Vein endothelial cell (primary cell): ENCODE results near the gene ADAMTS3. TPM values are rescaled to one million over a fixed set of nuclear protein-coding genes. Genes with fewer than 3 reads are reported as not detected.

ENCODE experiments used
- total RNA-seq: library from RNA; depleted of rRNA; stranded (reverse); fragments of >200 nt; gene quantifications from 2 replicates; pipeline ENCODE4 v1.2.3, GENCODE V29; 2012

The ADAMTS3 gene
- 1.6 and 1.7 TPM in 2 replicates for total RNA-seq

GRCh38 chr4:72568959-72569718 lies at the start of gene ADAMTS3:
Gene ADAMTS3 (minus strand): TSS chr4:72569221. CDS start chr4:72568762, 459 bp downstream.

